ENCODE measurements around the gene PEX12.
"Not testable (repeated sequence)": the region's sequence is repeated elsewhere in the genome, so short reads cannot be mapped to it uniquely, and the experiment has no call there.

Gene PEX12

DNA sequence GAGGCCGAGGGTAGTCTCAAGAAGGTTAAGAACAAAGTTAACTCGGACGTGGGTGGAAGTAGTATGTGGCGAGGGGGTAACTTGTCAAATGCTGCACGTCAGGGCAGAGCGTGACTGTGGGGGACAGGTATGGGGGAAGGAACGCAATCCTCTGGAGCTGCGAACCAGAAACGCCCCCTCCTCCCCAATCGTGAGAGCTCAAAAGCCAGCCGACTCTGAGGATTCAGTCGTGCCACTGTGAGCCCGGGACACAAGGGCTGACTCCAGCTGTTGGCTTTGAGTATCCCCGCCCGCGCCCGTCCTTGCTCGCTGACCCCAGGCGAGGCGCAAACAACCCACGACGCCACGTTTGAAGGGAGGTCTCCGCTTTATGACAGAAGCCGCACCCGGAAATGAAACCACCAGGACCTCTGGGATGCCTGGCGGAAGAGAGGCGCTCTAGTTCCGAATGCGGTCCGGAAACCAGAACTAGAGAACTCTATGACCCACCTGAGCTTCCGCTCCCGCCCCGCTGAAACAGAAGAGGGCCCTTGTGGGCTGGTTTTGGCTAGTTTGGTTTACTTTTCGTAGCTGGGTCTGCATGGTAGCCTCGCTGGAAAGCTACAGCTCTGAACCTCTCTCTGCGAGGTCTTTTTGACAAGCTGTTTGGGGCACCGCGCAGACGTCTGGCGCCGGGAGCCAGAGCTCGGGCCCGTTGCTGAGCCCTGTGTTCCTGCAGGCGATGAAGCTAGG lies at the start of gene PEX12:
Gene PEX12 (minus strand): TSS at position 375 of the 732 bp plus-strand sequence. CDS start 550 bp downstream, outside the sequence.
- DNase-seq (ENCODE audit: low read depth), result peak; percentile 83

DNA sequence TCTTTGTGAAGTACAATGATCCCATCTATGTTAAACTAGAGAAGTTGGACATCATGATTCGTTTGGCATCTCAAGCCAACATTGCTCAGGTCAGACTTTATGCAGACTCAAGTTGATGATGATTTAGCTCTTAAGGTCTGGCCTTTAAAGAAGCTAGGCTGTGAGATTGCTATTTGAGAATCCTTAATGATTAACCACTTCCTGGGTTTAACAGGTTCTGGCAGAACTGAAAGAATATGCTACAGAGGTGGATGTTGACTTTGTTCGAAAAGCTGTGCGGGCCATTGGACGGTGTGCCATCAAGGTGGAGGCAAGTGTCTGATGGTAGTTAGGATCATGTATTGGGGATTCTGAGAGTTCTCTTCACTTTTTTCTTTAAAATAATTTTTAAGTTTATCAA lies 49.0 kb upstream of the PEX12 start:
- DNase-seq (ENCODE audit: low read depth), result no peak

DNA sequence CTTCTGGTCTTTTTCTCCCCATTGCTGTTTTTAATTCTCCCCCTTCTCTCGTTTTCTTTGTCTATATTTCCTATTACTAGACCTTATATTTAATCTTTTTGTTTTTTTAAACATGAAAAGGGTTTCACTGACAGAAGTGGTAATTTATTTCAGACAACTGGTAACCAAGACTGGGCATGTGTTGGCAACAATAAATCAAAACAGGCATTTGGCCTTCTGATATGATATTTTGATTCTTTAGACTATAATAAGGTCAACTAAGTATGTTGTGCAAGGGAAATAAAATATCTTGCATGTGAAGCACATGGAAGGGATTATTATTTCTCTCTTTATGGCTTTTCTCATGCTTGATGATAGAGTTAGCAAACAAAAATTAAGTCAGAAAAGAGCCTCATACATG lies 43.4 kb upstream of the PEX12 start:
- no peak for DNase-seq (ENCODE audit: low read depth)

DNA sequence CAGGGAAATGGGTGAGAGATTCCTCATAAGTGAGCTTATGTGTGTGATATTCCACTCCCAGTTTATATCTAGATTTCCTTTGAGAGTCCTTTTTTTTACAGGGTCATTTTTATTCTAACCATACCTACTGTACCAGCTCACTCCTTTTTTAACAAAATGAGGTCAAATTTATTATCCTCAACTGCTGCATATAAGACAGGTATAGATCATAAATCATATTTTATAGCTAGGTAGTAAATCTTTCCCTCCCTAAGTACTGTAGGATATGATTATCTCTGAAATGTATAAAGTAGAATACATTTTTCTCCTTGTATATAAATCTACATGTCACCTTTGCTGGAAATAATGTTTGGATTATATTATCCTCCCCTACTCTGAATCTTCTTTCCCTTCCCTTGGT lies 40.3 kb upstream of the PEX12 start:
- DNase-seq (ENCODE audit: low read depth), result no peak

DNA sequence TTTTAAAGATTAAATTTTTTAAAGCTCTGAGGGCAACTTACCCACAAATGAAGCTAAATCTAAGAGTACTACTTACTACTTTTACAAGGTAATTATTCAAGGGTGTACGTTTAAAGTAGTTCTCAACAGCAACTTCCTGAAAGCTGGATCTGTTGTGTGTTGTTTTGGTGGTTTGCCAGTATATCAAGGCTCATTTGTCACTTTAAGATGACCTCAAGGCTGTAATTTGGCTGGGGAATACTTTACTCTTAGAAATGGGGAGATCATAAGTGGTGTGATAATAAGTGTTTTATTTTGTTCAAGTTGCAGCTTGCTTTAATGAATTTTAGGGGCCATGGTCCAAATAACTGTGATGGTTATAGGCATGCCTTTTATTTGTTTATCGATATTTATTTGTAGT lies 39.1 kb upstream of the PEX12 start:
- no peak for DNase-seq (ENCODE audit: low read depth)

DNA sequence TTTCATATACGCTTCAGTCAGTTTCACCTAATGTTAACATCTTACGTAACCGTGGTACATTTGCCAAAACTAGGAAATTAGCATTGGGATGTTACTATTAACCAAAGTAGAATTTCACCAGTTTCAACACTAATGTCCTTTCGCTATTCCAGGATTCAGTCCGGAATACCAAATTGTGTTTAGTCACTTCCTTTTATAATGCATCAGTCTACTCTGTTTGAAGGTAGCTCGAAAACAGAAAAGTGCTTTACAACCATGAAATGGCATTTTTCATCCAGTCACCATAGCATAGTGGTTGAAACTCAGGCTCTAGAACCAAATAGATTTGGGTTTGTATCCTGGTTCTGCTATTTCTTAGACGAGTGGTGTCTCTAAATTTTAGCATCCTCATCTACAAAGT lies 38.2 kb upstream of the PEX12 start:
- no peak for DNase-seq (ENCODE audit: low read depth)

DNA sequence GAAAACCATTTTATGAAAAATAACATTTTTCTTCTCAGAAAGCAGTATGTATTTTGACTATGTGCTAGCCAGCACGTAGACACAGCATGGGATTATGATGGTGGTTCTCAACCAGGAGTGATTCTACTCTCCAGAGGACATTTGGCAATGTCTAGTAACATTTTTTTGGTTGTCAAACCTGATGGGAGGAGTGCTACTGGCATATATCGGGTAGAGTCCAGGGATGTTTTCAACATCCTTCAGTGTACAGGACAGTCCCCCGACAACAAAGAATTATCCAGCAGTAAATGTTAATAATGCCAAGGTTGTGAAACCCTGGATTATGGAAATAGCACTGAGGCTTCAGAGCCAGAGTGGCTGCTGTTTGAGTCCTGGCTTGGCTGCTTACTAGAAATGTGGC lies 36.4 kb upstream of the PEX12 start:
- no peak for DNase-seq (ENCODE audit: low read depth)

DNA sequence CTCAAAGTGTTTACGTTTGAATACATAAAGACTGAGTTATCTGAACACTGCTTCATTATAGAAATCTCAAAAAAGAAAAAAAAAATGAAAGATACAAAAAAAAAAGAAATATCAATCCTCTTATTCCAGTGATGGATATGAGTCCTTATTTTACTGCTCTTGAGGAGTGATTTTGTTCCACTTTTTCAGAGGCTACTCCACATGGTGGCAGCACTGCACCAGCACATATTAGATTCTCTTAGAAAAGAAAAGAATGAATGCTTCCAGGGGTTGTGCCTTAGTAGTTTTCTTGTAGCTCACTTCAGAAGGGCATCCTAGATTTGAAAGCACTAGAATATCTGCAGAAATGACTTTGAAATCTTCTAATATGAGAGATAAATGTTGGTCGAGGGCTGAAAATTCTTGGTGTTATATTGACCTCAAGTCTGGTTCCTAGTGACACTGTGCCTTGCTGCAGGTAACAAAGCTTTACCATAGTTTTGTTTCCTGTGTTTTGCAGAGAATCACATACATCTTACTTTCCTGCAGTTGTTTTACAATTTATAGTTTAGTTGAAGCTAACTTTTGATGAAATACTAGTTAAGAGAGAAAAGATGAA lies 34.7 kb upstream of the PEX12 start:
- DNase-seq (ENCODE audit: low read depth), result no peak

DNA sequence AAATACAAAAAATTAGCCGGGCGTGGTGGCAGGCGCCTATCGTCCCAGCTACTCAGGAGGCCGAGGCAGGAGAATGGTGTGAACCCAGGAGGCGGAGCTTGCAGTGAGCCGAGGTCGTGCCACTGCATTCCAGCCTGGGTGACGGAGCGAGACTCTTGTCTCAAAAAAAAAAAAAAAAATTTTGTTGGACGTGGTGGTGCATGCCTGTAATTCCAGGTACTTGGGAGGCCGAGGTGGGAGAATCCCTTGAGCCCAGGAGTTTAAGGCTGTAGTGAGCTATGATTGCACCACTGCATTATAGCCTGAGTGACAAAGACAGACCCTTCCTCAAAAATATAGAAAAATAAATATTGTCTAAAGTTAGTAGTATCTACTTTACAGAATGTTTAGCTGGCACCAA lies 32.4 kb upstream of the PEX12 start:
- DNase-seq (ENCODE audit: low read depth), result not testable (repeated sequence)

DNA sequence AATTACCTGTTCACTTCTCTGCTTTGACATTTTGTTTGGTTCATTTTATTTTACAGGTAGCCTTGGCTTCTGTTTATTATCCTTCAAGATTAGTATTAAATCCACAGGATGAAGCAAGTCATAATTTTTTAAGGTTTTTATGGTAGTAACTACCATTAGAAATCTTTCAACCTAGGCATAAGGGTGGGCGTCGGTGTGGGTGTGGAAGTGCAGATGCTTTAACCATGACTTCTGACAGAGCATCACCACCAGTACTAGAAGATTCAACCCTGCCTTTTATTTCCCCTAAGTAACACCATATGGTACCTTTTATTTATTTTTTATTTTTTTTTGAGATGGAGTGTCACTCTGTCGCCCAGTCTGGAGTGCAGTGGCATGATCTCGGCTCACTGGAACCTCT lies 31.5 kb upstream of the PEX12 start:
- no peak for DNase-seq (ENCODE audit: low read depth)

DNA sequence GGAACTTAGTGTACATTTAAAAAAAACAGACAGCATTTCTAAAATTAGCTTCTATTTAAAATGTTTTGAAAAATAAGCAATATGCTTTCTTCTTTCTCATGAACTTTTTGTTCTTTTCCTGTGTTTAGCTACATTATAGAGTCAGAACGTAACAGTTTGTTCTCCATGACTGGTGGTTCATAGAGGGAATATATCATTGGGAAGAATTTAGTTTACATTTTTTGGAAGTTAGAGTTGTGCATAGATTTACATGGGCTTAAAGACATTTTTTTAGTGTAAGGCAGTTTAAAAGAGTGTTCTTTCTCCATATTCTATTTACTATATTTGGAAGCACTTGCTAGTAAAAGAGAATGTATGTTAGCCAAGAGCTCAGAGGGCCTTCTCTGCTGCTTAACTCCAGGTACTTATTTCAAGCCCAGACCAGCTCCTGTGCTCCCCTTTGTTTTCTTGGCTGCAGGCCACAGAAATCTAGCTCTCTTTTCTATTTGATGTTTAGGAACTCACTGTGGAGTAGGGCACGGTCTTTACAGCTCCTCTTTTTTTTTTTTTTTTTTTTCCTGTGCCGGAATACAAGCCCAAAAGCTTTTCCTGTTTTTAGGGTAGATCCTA lies 29.0 kb upstream of the PEX12 start:
- DNase-seq (ENCODE audit: low read depth), result no peak

DNA sequence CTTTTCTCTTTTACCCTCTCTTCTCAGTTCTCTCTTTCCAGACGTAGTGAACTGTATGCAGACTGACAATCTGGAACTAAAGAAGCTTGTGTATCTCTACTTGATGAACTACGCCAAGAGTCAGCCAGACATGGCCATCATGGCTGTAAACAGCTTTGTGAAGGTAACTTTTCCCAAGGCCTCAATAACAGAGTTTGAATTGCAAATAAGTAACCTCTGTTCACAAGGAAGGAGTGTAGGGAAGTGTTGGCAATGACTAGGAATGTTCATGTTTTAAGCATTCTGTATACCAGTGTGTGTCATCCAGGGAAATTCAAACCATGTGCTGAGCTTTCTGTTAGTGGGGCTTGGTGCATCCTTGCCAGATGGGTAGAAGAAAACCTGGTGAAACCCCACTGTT lies 27.3 kb upstream of the PEX12 start:
- DNase-seq (ENCODE audit: low read depth), result no peak

DNA sequence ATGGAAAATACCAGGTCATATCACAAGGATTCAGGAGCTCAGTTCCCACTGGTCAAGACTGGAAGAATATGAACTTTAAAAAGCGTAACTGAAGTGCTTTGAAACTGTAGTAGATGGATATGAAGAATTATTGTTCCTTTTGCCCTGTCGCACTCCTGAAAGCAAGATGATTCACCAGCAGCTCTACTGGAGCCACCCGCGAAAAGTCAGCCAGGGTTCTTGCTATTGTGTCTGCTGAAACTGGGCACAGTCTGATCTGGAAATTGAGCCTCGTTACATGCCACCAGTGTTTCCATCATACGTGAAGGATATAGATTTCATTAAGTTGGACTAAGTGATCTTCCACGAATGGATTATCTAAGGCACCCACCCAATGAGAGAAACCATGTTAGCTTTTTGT lies 25.3 kb upstream of the PEX12 start:
- DNase-seq (ENCODE audit: low read depth), result no peak

DNA sequence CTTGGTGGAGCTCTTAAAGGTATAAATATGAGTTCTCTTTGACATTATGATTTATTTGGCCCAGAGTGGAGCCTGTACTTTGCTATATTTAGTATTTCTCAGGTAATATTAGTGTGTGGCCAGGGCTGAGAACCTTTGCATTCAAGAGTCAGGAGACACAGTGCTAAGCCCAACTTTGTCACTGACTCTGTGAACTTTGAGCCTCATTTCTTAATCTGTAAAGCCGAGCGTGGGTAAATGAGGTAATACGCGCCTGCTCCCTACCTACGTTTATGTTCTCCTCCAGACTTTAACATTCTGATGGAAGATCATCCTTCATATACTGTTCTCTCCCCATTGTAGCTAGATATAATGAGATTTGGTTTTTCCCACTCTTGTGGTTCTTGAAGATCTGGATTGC lies 19.2 kb upstream of the PEX12 start:
- no peak for DNase-seq (ENCODE audit: low read depth)

DNA sequence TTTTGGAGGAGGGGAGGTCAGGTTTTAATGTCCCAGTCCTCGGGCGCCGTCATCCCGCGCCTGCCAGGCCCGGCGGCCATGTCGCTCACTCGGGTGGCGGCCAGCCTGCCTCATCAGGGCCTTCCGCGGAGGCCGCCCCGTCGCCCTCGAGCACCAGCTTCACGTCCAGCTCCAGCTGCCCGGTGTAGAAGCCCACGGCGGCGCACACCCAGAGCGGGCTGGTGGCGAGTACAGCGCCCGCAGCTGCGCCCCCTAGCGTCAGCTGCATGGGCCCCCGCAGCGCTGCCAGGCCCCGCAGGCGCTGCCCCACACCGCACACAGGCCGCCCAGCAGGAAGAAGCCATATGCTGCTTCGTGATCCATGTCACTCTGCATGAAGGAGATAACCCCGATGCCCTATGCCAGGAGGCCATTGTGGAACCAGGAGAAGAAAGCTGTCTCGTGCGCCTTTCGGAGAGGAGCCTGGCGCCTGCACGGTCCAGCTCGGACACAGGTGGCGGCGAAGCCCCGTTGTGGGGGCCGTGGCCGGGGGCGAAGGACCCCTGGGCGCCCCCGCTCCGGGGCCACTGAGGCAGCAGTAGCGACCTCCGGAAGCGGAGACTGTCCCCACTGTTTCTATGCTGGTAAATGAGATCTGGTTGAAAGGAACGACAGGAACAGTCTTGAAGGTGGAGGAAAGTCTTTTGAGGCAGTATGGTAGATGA lies 18.3 kb upstream of the PEX12 start:
- DNase-seq (ENCODE audit: low read depth), result no peak

DNA sequence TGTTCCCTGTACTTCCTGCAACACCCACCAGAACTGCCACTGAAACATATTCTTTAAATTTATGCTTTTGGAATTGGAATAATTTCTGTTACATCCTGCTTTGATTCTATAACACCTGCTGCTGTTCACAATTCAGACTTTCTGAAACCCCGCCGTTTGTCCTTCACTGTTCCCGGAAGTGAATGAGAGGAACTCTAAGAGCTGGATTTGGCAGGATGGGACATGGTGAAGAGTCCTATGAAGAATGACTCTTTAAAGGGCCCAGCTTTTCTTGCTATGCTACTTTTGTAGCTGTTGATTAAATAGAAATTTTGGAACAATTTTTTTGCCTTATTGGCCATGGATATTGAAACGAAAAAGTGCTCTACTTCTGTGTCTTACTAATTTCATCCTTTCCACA lies 17.7 kb upstream of the PEX12 start:
- DNase-seq (ENCODE audit: low read depth), result no peak

DNA sequence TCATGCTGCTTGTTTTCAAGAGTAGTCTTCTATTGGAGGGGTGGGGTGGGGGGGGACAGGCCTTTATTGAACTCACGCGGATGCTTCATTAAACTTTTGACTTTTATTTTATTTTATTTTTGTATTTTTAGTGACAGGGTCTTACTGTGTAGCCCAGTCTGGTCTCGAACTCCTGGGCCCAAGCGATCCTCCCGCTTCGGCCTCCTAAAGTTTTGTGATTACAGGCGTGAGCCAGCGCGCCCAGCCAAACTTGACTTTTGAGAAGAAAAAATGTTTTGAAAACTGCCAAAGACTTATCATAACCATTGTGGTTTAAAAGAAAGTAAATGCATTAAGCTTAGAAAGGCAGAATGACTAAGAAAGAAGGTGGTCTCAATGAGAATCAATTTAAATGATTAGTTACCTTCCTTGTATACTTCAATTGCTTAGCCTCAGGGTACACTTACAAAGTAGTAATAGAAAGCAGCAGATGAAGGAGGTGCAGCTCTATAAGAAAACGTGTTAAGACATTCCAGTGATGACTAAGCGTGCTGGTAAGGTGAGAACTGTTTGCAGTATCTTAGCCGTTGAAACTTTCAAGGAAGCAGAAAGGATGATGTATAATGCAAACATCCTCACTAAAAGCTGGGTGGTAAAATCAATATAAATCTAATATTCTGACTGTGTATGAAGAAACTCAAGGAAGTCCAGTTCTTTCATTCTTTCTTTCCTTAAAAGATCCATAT lies 10.0 kb upstream of the PEX12 start:
- no peak for DNase-seq (ENCODE audit: low read depth)

DNA sequence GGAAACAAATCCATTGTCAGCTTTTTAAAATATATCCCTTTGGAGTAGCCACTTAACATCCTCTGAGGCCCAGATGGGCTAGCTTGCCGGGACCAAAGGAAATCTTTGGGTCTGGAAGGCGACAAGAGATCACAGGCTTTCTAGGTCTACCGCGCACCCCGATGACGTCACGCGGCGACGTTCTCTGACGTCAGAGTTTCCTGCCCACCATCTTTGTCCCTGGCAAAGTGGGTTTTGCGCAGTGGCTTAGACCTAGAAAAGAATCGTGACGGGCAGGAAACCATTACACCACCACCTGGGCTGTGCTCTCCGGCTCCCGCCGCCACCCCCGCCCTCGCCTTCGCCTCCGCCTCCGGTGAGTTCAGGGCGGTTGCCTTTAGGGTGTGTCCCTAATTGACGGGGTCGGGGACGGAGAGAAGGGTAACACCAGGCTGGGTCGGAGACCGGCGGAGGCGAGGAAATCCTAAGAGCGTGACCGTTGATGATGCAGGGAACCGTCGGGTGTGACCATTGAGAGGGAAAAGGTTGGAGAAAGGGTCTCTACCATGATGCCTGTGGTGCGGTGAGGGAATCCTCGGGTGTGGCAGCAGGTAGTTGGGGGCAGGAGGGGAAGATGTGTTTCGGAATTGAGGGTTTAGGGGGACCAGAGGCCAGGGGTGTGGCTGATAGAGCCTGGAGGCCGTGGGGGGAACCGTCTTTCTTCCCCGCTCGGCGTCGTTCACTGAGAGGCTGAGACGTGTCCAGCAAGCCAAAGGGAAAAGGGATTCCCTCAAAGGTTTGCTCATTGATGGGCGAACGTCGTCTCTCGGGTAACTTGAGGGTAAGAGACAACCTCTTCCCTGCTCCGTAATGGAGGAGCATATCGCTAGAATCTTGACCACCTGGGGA lies 8.9 kb upstream of the PEX12 start, which contains the start of gene AP2B1:
Gene AP2B1 (plus strand): TSS at position 249 of the 888 bp plus-strand sequence. CDS start 6,709 bp downstream, outside the sequence.
- DNase-seq (ENCODE audit: low read depth), result peak; percentile 93

DNA sequence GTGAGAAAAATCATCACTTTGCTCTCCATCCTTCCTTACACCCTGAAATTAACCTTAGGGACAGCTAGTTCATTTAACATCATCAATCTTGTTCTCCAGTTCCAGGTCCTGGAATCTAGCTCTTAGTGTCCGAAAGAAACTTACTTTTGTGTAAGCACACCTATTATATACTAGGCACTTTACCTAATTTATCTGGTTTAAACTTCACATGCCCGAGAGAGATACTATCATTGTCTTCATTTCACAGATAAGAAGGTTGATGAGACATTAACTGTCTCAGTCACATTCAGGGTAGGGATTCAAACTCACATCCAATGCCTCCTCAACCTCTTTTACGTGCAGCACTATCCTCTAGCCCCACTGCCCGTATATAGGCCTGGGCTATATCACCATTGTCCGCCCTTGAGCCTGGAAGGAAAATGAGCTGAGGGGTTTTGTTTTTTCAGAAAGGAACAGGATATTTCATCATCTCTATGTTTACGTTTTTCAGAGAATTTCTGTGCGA lies 8.2 kb upstream of the PEX12 start:
- DNase-seq (ENCODE audit: low read depth), result no peak

DNA sequence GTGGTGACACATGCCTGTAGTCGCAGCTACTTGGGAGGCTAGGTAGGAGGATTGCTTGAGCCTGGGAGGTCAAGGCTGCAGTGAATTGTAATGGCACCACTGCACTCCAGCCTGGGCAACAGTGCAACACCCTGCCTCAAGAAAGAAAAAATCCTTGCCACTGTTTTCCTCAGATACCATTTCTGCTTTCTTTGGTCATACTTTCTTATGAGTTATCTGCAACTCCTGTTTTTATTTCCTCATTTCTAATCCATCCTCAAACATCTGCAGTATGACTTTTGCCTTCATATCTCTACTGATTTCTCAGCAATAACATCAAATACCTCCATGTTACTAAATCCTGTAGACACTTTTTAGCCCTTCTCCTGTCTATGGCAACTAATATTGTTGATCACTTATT lies 5.7 kb upstream of the PEX12 start:
- DNase-seq (ENCODE audit: low read depth), result no peak

DNA sequence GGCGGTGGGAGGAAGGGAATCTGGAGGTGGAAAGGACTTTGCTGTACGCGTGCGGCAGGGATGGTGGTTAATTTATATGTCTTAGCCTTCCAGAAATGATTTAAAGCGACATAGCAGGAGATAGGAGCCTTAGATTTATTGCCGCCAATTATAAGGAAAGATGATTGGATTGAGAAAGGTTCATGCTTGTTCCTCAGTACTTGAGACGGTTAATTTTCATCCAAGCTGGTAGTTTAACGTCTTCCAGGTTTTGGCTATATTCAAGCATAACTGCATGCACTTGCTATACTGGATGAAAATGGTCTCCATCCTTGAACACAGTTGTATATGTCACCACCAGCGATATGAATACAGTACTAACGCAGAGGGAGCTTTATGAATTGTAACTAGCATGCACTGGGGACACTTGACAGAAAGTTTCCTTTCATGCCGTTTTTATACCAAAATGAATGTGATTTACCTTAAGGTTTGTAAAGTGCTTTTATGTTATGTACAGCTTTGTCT lies 610 bp upstream of the PEX12 start:
- no peak for DNase-seq (ENCODE audit: low read depth)
